Measurements from ENCODE around the gene ATP1A2. TPM values are rescaled to one million over a fixed set of nuclear protein-coding genes. Genes with fewer than 3 reads are reported as not detected.

Gene ATP1A2
- total and polyA plus RNA-seq, 10 of the 15 experiments (the other 5 are each of a cell fraction or from before 2014, with no cell fraction given): 0.15 TPM; not detected in 9

DNA sequence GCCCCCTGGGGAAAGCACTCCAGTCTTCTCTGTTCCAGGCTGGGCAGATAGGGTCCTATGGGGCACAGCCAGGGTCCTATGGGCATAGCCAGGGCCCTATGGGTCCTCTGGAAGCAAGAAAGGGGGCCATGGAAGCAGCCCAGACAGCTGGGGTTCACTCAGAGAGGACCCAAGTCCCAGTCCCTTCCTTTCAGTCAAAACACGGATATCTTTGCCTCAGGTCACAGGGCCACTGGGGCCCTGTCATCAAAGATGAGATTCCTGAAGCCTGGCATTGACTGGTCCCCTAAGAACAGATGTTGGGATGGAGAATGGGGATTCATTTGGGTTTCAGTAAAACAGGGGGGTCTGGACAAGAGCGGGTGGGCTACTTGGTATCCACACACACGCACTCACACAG is 25.7 kb upstream of the ATP1A2 start:
- intact Hi-C loops (cut with micrococcal nuclease; ENCODE audit: unreplicated experiment): no loop called here
- RAD21 ChIA-PET (ENCODE audit: unreplicated experiment): no interaction called here
- CTCF ChIA-PET: interaction anchor here (1.2 to 30.2 kb wide), 4 partner anchors 7 to 287 kb away, joined by 4 to 1035 read pairs (median 48); partner anchors contain the start of genes IGSF8, KCNJ10 and KCNJ9
- Histone ChIP-seq H3K27me3 (replicated peaks in 1 of 2; ENCODE audit: control insufficient read depth in 2 of 2, insufficient read depth in 2 of 2, low read length in 1 of 2) (no peaks in the 10 kb centered on the region), H4K20me1 (ENCODE audit: control insufficient read depth, insufficient read depth) (no peaks in the 10 kb centered on the region), H3K4me1 (ENCODE audit: control insufficient read depth, insufficient read depth, low read length) (no peaks in the 10 kb centered on the region), H3K27ac (ENCODE audit: control insufficient read depth, insufficient read depth) (no peak overlapping the region), H3K79me2 (ENCODE audit: control insufficient read depth, insufficient read depth, low read length) (no peaks in the 10 kb centered on the region), H3K9me3 (replicated peaks; ENCODE audit: control insufficient read depth, insufficient read depth, low read length) (no peaks in the 10 kb centered on the region), H3K4me2 (ENCODE audit: control insufficient read depth, insufficient read depth) (no peak overlapping the region), H2AFZ (ENCODE audit: control insufficient read depth, low read depth, low read length) (no peak overlapping the region), H3K4me3 (no peak overlapping the region), H3K9ac (ENCODE audit: control insufficient read depth, insufficient read depth, low read length) (no peak overlapping the region), H3K36me3 (ENCODE audit: control insufficient read depth in 2 of 2, insufficient read depth in 2 of 2, low read length in 1 of 2) (peaks cover 0 to 2% of the 10 kb centered on the region in 2 experiments; a peak in 2 of 4 replicates)
- FAIRE-seq (no peak), DNase-seq (ENCODE audit: low read depth, low spot score) (no peak), ATAC-seq (no peak)
- SMC1A ChIA-PET (ENCODE audit: uncharacterized antibody, unreplicated experiment): interaction anchor here (0.5 to 1.8 kb wide), 2 partner anchors 8 to 162 kb away, joined by 3 to 4 read pairs; no protein-coding TSS in a partner anchor
- WGBS (ENCODE audit: insufficient coverage, insufficient replicate concordance, low lambda C conversion rate, missing lambda C conversion rate): 66% methylated on average over 3 of the region's 3 CpGs
- BruUV-seq (replicated peaks): no TSS peak
- POLR2A ChIA-PET: no interaction called here
- in situ Hi-C loops (cut with MboI): no loop called here
- TF ChIP-seq, protein P1, sequence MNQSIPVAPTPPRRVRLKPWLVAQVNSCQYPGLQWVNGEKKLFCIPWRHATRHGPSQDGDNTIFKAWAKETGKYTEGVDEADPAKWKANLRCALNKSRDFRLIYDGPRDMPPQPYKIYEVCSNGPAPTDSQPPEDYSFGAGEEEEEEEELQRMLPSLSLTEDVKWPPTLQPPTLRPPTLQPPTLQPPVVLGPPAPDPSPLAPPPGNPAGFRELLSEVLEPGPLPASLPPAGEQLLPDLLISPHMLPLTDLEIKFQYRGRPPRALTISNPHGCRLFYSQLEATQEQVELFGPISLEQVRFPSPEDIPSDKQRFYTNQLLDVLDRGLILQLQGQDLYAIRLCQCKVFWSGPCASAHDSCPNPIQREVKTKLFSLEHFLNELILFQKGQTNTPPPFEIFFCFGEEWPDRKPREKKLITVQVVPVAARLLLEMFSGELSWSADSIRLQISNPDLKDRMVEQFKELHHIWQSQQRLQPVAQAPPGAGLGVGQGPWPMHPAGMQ (IDR thresholded peaks at IDR 0.05; ENCODE audit: borderline replicate concordance): no peak
- TF ChIP-seq PAX8 (IDR thresholded peaks at IDR 0.05): no peak
- no peak for TF ChIP-seq SMARCA5 (IDR thresholded peaks at IDR 0.05)
- no peak for TF ChIP-seq ZNF384 (IDR thresholded peaks at IDR 0.05; ENCODE audit: borderline replicate concordance, low read depth, low read length)
- TF ChIP-seq SKIL (IDR thresholded peaks at IDR 0.05; ENCODE audit: low read depth, poor library complexity, severe bottlenecking): no peak
